Hepatocyte (in vitro differentiated cells): ENCODE results near the gene DAND5.

Source experiments
- CTCF ChIP-seq: fragments of 200-600 bp; sonication (generic); IDR thresholded peaks from 2 replicates; pipeline ENCODE4 v1.5.1; 2016; ENCODE audit warnings: antibody characterized with exemption, mild to moderate bottlenecking; ENCODE audit not compliant: poor library complexity
- EZH2 ChIP-seq: fragments of 200-600 bp; sonication (generic); IDR thresholded peaks from 2 replicates; pipeline ENCODE4 v1.6.1; 2016; ENCODE audit warnings: antibody characterized with exemption, mild to moderate bottlenecking, borderline replicate concordance

- TF ChIP-seq CTCF (no peak), EZH2 (no peak)
Observed at GRCh38 chr19:12967907-12968306, 1.5 kb upstream of the DAND5 start.
